ENCODE data around the gene ZNF487. TPM values are rescaled to one million over a fixed set of nuclear protein-coding genes. Genes with fewer than 3 reads are reported as not detected.

The ZNF487 gene
- total RNA-seq, 2 experiments from 2014 or later, result 1.8 to 2.5 TPM

DNA sequence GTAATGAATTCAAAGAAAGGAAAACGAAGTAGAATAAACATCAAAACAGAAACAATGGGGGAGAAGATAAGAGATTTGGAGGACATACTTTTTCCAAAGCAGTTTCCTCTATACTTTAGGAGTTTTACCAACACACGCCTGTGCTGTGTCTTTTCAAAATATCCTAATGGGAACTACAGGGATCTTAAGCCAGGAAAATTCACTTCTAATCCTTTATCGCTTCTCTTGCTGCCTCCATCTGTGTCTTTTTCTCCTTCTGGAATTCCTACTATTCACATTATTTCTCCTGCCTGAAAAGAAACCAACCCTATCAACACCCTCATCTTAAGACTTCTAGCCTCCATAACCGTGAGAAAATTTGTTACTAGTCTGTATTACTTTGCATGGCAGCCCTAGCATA, 34.7 kb upstream of the ZNF487 start:
- CTCF ChIA-PET, result interaction anchor here (1.1 kb wide), 1 partner anchor 7 kb away, joined by 3 read pairs; the partner anchor contains the start of gene HNRNPF
- POLR2A ChIA-PET, result no interaction called here

- POLR2A ChIA-PET, result interaction anchor here (0.6 to 0.8 kb wide), 3 partner anchors 8 to 12 kb away, joined by 3 read pairs; no protein-coding TSS in a partner anchor
- CTCF ChIA-PET, result no interaction called here
Measured at GRCh38 chr10:43402880-43403452, 33.9 kb upstream of the ZNF487 start.

DNA sequence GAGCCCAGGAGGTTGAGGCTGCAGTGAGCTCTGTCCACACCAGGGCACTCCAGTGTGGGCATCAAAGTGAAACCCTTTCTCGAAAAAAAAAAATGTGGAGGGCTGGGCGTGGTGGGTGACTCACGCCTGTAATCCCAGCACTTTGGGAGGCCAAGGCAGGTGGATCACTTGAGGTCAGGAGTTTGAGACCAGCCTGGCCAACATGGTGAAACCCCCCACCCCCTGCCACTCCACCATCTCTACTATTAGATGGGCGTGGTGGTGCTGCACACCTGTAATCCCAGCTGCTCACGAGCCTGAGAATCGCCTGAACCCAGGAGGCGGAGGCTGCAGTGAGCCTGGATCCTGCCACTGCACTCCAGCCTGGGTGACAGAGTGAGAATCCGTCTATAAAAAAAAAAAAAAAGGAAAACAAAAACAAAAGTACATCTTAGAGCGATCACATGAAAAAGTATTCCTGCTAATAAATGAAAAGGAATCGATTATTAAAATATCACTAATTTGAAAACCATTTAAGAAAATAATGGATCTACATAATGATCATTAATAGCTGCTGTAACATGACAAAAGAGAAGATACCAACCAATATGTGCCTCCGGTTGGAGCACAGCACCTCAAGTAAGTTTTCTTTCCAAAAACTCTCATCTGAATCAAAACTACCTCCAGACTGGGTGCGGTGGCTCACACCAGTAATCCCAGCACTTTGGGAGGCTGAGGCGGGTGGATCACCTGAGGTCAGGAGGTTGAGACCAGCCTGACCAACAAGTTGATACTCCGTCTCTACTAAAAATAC, 32.8 kb upstream of the ZNF487 start:
- CTCF ChIA-PET, result interaction anchor here (1.0 to 1.4 kb wide), 2 partner anchors 8 to 58 kb away, joined by 3 read pairs; no protein-coding TSS in a partner anchor
- POLR2A ChIA-PET, result interaction anchor here (0.6 to 2.4 kb wide), 6 partner anchors 9 to 143 kb away, joined by 3 to 16 read pairs (median 5); no protein-coding TSS in a partner anchor

- CTCF ChIA-PET, result interaction anchor here (1.0 to 1.4 kb wide), 2 partner anchors 9 to 57 kb away, joined by 3 read pairs; no protein-coding TSS in a partner anchor
- POLR2A ChIA-PET, result interaction anchor here (0.6 to 2.4 kb wide), 5 partner anchors 7 to 144 kb away, joined by 5 to 16 read pairs (median 5); no protein-coding TSS in a partner anchor
Measured at GRCh38 chr10:43404704-43405084, 32.2 kb upstream of the ZNF487 start.

DNA sequence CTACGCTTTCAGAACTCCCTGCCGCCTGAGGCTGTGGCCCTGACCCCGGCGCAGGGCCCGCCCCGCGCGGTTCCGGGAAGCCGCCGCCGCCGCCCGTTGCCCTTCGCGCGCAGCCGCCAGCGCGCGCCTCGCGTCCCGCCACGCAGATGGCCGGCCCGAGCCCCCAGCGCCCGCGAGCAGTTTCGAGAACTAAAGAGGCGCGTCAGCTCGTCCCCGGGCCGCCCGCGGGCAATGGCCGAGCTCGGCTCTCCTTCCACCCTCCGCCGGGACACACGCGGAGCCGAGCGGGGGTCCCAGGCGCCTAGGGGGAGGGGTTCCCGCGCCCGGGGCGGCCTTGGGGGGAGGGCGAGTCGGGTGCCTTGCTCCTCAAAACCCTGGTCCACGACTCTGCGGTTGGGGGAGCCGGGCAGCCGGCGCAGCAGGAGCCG, 29.7 kb upstream of the ZNF487 start:
- CTCF ChIA-PET, result interaction anchor here (0.6 to 1.4 kb wide), 6 partner anchors 9 to 50 kb away, joined by 3 to 6 read pairs (median 4); partner anchors contain the start of gene ZNF487
- POLR2A ChIA-PET, result interaction anchor here (1.1 to 1.8 kb wide), 5 partner anchors 8 to 17 kb away, joined by 4 to 52 read pairs (median 5); no protein-coding TSS in a partner anchor

DNA sequence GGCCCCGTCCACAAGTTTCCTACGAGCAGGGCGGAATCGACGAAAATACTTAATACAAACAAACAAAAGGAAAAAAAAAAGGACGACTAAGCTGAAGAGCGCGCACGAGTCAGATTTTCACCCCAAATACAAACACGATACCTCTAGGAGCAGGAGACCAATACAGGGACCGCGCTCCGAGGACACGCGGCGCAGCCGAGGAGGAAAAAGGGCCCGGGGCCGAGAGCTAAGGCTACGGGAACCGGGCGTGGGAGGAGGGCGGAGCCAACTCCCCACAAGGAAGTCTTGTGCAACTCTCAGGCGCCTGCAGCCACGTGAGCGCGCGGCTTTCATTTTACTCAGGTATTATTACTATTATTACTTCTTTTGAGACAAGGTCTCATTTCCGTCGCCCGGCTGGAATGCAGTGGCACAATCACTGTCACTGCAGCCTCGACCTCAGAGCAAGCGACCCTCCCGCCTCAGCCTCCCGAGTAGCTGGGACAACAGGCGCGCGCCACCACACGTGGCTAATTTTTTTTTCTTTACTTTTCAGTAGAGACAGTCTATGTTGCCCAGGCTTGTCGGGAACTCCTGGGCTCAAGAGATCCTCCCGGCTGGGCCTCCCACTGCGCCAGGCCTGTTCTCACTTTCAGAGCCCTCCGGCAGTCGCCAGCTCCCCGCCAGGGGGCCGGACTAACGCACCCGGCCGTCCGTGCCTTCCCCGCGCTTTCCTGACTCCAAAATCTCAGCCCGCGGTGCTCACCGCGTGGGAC, 29.2 kb upstream of the ZNF487 start:
- CTCF ChIA-PET, result interaction anchor here (0.8 to 1.4 kb wide), 5 partner anchors 9 to 49 kb away, joined by 3 to 6 read pairs (median 4); partner anchors contain the start of gene ZNF487
- POLR2A ChIA-PET, result interaction anchor here (0.9 to 1.8 kb wide), 6 partner anchors 8 to 17 kb away, joined by 4 to 52 read pairs (median 5); no protein-coding TSS in a partner anchor

- ChIA-PET POLR2A (interaction anchor here (0.9 to 1.8 kb wide), 5 partner anchors 10 to 18 kb away, joined by 4 to 52 read pairs (median 5); no protein-coding TSS in a partner anchor), CTCF (interaction anchor here (0.8 to 1.2 kb wide), 2 partner anchors 28 to 49 kb away, joined by 3 to 4 read pairs; partner anchors contain the start of gene ZNF487)
Measured at GRCh38 chr10:43408331-43408709, 28.6 kb upstream of the ZNF487 start.

DNA sequence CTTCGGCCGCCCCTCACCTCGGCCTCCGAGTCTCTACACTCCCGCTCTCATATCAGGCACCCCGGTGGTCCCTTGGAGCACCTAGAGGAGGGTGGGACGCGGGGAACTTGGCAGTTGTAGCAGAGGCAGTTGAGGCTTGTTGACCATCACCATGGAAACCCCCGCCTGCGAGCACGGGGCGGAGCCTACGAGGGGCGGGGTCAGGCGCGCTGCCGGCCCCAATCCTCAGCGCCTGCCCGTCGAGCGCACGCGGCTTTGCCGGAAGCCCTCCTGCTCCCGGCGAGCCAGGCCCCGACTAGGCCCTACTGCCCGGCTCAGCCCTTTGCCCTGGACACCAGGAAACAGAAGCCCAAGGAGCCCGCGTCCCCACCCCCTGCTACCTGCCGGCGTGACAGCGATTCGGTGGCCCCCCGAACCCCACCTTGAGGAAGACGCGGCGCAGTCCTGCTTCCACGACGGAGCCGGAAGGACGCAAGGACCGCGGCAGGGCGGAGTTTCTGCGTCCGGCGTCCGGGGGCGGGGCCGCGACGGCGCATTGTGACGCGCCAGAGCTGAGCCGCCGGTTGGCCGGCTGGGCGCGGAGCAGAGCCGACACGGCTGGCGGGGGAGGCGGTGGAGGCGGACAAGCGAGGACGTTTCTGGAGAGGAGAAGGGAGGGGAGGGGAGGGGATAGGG, 28.1 kb upstream of the ZNF487 start, which contains the start of gene HNRNPF:
Gene HNRNPF (minus strand): TSS at position 477 of the 675 bp plus-strand sequence. CDS start 21,302 bp downstream, outside the sequence.
- ChIA-PET POLR2A (interaction anchor here (0.8 to 2.5 kb wide), 6 partner anchors 8 to 44 kb away, joined by 3 to 27 read pairs (median 6); no protein-coding TSS in a partner anchor), CTCF (interaction anchor here (0.5 to 4.0 kb wide), 3 partner anchors 7 to 48 kb away, joined by 3 to 15 read pairs (median 3); no protein-coding TSS in a partner anchor)

- CTCF ChIA-PET, result interaction anchor here (0.5 to 4.0 kb wide), 5 partner anchors 8 to 88 kb away, joined by 3 to 15 read pairs (median 3); no protein-coding TSS in a partner anchor
Measured at GRCh38 chr10:43409385-43410109, 27.4 kb upstream of the ZNF487 start.

DNA sequence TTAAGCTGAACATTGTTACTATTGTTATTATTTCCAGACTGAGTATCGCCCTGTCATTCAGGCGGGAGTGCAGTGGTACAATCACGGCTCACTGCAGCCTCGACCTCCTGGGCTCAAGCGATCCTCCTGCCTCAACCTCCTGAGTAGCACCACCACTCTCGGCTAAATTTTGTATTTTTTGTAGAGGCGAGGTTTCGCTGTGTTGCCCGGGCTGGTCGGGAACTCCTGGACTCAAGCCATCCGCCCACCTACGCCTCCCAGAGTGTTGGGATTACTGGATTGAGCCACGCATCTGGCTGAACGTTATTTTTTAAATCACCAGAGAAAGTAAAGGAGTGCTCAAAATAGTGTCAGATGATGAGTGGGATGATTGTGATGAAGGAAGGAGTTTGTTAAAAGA, 26.6 kb upstream of the ZNF487 start:
- ChIA-PET CTCF (interaction anchor here (1.0 to 4.0 kb wide), 3 partner anchors 9 to 13 kb away, joined by 3 to 15 read pairs (median 3); no protein-coding TSS in a partner anchor), POLR2A (interaction anchor here (0.8 to 2.5 kb wide), 6 partner anchors 10 to 42 kb away, joined by 4 to 27 read pairs (median 6); no protein-coding TSS in a partner anchor)

More at GRCh38 chr10:43409385-43410109, 27.4 kb upstream of the ZNF487 start:
- POLR2A ChIA-PET, result interaction anchor here (0.7 to 2.5 kb wide), 8 partner anchors 8 to 294 kb away, joined by 3 to 27 read pairs (median 6); no protein-coding TSS in a partner anchor

- CTCF ChIA-PET, result interaction anchor here (4.0 kb wide), 1 partner anchor 9 kb away, joined by 15 read pairs; no protein-coding TSS in a partner anchor
- POLR2A ChIA-PET, result interaction anchor here (0.7 kb wide), 1 partner anchor 55 kb away, joined by 3 read pairs; no protein-coding TSS in a partner anchor
Measured at GRCh38 chr10:43411536-43411935, 25.4 kb upstream of the ZNF487 start.

DNA sequence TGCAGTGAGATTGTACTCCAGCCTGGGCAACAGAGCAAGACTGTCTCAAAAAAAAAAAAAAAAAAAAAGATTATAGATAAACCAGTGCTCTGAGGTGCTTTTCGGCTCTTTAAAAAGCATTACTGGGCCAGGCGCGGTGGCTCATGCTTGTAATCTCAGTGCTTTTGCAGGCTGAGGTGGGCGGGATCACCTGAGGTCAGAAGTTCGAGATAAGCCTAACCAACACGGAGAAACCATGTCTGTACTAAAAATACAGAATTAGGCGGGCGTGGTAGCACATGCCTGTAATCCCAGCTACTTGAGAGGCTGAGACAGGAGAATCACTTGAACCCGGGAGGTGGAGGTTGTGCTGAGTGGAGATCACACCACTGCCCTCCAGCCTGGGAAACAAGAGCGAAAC, 21.4 kb upstream of the ZNF487 start:
- CTCF ChIA-PET, result interaction anchor here (0.7 kb wide), 1 partner anchor 147 kb away, joined by 3 read pairs; no protein-coding TSS in a partner anchor
- POLR2A ChIA-PET, result no interaction called here

DNA sequence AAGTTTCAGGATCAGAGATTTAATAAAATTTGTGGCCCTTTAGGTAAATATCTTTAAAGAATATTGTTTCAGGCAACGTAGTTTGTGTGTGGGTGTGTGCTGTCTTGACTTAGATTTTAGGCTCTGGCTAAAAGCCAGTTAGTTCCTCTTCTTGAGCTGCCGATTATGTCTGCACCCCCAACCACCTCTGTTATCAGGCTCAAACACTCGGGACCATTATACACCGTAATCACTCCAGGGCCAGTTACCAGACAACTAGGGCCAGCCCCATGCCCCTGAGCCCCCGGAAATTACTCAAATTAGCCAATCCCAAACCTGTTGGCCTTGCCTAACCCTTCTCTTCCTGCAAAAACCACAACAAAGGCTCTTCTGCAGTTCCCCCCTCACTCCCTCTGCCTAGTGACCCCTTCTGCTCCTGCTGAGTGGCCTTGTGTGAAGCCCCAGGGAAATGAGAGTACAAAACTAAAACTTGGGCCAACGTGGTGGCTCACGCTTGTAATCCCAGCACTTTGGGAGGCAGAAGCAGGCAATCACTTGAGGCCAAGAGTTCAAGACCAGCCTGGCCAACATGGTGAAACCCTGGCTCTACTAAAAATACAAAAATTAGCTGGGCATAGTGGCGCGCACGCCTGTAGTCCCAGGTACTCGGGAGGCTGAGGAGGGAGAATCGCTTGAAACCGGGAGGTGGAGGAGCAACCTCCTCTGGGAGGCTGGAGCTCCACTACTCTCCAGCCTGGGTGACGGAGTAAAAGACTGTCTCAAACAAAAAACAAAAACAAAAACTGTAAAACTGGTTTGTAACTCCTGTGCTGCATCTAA, 18.8 kb upstream of the ZNF487 start:
- POLR2A ChIA-PET, result interaction anchor here (1.1 to 4.9 kb wide), 2 partner anchors 8 to 10 kb away, joined by 5 to 27 read pairs; partner anchors contain the start of gene HNRNPF
- CTCF ChIA-PET, result interaction anchor here (1.4 to 1.7 kb wide), 2 partner anchors 12 to 19 kb away, joined by 3 to 4 read pairs; partner anchors contain the start of gene ZNF487

DNA sequence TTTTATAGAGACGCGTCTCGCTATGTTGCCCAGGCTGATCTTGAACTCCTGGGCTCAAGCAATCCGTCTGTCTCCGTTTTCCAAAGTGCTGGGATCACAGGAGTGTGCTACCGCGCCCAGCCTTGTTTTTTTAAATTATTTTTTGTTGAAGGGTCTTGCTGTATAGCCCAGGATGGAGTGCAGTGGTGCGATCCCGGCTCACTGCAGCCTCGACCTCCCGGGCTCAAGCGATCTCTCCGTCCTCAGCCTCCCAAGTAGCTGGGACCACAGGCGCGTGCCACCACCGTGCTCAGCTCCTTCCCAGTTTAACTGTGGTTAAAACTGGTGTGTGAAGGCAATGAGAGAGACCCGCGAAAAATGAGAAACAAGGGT, 16.9 kb upstream of the ZNF487 start:
- CTCF ChIA-PET, result interaction anchor here (1.6 to 2.8 kb wide), 2 partner anchors 9 to 13 kb away, joined by 6 to 15 read pairs; partner anchors contain the start of gene HNRNPF
- POLR2A ChIA-PET, result interaction anchor here (0.6 to 4.9 kb wide), 7 partner anchors 10 to 320 kb away, joined by 3 to 27 read pairs (median 8); partner anchors contain the start of genes HNRNPF and ZNF487

GRCh38 chr10:43420369-43421200, 16.3 kb upstream of the ZNF487 start:
- ChIA-PET CTCF (interaction anchor here (0.9 to 2.8 kb wide), 3 partner anchors 10 to 13 kb away, joined by 3 to 15 read pairs (median 6); partner anchors contain the start of gene HNRNPF), POLR2A (interaction anchor here (0.6 to 4.9 kb wide), 7 partner anchors 11 to 320 kb away, joined by 3 to 27 read pairs (median 8); partner anchors contain the start of genes HNRNPF and ZNF487)
